GM19397 (cell line): Measurements from ENCODE around the gene SMC1B.
"Not testable (repeated sequence)": the region's sequence is repeated elsewhere in the genome, so short reads cannot be mapped to it uniquely, and the experiment has no call there.

ENCODE experiments used
- ATAC-seq: cut with Tn5 transposase; IDR thresholded peaks from one replicate; pipeline ENCODE4 v1.9.1; 2021; ENCODE audit warnings: mild to moderate bottlenecking, moderate library complexity; ENCODE audit not compliant: unreplicated experiment

SMC1B gene

GRCh38 chr22:45305456-45306075 is 107.8 kb downstream of the SMC1B start:
- ATAC-seq = no peak

- no peak for ATAC-seq
These were observed 108.4 kb downstream of the SMC1B start for GRCh38 chr22:45304971-45305370.

GRCh38 chr22:45303181-45303580 is 110.2 kb downstream of the SMC1B start:
- no peak for ATAC-seq

GRCh38 chr22:45302751-45303150 is 110.6 kb downstream of the SMC1B start:
- ATAC-seq = no peak

- ATAC-seq = no peak
These were observed 114.4 kb downstream of the SMC1B start for GRCh38 chr22:45298934-45299505.

- ATAC-seq = no peak
These were observed 116.6 kb downstream of the SMC1B start for GRCh38 chr22:45296628-45297297.

GRCh38 chr22:45295492-45295891 is 117.9 kb downstream of the SMC1B start:
- no peak for ATAC-seq

- not testable (repeated sequence) for ATAC-seq
These were observed 118.4 kb downstream of the SMC1B start for GRCh38 chr22:45295004-45295403.
